HG02588 (cell line): ENCODE data around the gene MTFMT.

Experiments used
- ATAC-seq: cut with Tn5 transposase; IDR thresholded peaks from one replicate; pipeline ENCODE4 v1.9.1; 2021; ENCODE audit warnings: mild to moderate bottlenecking, moderate library complexity; ENCODE audit not compliant: unreplicated experiment

MTFMT gene

GRCh38 chr15:64989416-64990167 is 39.8 kb downstream of the MTFMT start, which contains the start of gene SPG21:
Gene SPG21, minus strand, starts transcription at chr15:64989914. Its CDS starts 6,345 bp downstream, at chr15:64983569.
- peak; percentile 96 for ATAC-seq

GRCh38 chr15:64987136-64987535 is 42.3 kb downstream of the MTFMT start:
- ATAC-seq = no peak

DNA sequence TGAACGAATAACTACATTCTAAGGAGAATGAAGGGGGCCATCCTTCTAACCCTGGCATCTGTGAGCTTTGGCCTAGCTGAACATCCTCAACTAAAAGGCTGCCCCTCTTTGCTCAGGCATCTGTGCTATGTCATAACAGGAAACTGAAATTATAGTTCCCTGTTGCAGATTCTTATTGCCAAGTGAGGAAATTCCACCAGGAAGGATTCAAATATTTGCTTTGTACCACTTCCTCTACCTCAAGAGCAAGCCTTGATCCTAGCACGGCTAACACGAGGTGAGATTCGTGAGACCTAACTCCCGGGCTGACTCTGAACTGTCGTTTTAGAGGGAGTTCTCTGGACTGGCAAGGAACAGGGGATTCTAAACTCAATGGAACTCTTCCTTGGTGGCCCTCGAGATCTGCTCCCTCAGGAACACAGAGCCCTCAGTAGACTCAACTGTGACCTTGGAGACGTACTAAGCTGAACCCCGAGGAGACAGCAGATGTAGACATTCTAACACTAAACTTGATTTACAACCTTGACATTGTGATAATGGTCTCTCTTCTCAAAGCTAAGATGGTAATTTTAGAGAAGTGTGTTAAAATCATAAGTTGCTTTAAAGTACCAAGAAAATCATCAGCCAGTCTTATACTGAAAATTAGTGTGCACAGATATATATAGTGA is 43.9 kb downstream of the MTFMT start:
- ATAC-seq = no peak

- ATAC-seq = no peak
Observed at GRCh38 chr15:64982472-64982871, 47.0 kb downstream of the MTFMT start.

DNA sequence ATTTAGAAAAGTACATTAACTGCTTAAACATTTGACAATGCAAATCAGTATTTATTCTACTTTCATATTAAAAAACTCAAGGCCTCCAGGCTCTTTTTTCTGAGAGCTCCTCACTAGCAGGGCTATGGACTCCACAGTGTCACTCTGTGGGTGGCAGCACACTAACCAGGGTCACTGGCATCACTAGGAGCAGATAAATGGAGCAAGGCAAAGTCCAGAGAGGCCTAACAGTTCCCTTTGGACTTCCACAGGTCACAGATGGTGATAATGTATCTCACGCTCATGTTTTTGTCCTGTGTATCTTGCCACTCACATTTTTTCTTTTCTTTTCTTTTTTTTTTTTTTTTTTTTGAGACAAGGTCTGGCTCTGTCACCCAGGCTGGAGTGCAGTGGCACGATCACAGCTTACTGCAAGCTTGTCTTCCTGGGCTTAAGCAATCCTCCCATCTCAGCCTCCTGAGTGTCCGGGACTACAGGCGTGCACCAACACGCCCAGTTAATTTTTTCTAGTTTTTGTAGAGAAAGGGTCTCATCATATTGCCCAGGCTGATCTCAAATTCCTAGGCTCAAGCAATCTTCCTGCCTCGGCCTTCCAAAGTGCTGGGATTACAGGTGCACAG is 47.5 kb downstream of the MTFMT start:
- no peak for ATAC-seq

DNA sequence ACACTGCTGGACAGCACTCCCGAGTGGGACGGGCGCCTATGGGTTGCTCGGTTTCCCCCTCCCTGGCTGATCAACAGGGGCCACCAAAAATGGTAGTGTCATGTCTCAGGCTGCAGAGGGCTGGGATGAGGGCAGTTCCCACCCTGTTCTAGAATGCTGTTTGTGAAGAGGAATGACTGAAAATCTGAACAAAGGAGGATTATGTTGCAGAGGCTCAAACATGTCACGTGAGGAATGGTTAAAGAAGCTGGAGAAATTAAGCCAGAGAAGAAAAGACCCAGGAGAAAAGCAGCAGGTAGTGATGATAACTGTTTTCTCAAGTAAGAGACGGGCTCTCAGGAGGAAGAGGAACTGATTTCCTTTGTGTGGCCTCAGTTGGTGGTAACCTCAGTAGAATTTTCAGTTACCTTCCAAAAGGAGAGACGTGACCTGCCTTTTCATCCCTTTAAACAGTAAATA is 50.2 kb downstream of the MTFMT start:
- no peak for ATAC-seq

GRCh38 chr15:64975390-64975789 is 54.0 kb downstream of the MTFMT start:
- ATAC-seq = no peak

GRCh38 chr15:64970698-64971097 is 58.7 kb downstream of the MTFMT start:
- ATAC-seq = no peak

- no peak for ATAC-seq
Observed at GRCh38 chr15:64969401-64969800, 60.0 kb downstream of the MTFMT start.

DNA sequence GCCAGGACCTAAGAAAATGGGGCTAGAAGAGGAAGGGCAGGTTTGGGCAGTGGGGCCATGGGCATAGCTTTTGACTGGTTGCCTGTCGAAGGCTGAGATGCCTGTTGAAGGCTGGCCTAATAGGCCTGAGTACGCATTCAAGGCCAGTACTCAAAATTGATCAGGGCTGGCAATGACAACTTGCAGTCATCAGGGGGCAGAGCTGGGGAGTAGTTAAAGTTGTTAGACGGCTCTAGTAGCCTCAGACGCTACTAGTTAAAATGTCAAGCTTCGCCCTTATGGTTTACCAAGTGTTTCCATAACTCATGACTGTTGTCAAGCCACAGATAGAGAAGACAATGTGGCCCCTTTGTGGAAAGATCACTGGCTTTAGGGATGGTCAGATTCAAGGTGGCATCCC is 68.4 kb downstream of the MTFMT start:
- ATAC-seq = no peak

- no peak for ATAC-seq
Observed at GRCh38 chr15:64960153-64960552, 69.3 kb downstream of the MTFMT start.

GRCh38 chr15:64959128-64959527 is 70.3 kb downstream of the MTFMT start:
- no peak for ATAC-seq

GRCh38 chr15:64954395-64954794 is 75.0 kb downstream of the MTFMT start:
- ATAC-seq = no peak

GRCh38 chr15:64951777-64952418 is 77.5 kb downstream of the MTFMT start:
- ATAC-seq = no peak
